ENCODE data around the gene LAMA4. TPM values are rescaled to one million over a fixed set of nuclear protein-coding genes. Genes with fewer than 3 reads are reported as not detected.

LAMA4 gene
- total RNA-seq, 1 donor from 2014 or later: 1.1 TPM

DNA sequence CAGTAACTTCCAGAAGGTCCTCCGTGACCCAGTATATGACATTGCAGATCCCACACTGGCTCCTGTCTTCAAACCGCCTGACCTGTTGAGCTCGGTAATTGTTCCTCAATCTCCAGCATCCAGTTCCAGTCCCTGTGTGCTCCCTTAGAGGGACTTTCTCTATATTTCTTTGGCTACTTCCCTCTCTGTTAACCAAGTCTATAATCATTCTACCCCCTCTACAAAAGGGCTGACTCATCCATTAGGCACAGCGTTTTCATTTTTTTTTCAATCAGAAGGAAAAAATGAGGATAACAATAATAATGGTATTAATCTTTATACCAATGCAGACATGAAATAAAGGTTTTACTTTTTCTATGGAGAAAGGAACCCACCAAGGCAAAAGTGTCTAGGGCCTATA, 97.7 kb downstream of the LAMA4 start:
- Mint-ChIP-seq H3K27ac (no peak overlapping the region), H3K27me3 (peaks cover 3% of the 10 kb centered on the region), H3K4me1 (ENCODE audit: low read depth) (peaks cover 9% of the 10 kb centered on the region)

DNA sequence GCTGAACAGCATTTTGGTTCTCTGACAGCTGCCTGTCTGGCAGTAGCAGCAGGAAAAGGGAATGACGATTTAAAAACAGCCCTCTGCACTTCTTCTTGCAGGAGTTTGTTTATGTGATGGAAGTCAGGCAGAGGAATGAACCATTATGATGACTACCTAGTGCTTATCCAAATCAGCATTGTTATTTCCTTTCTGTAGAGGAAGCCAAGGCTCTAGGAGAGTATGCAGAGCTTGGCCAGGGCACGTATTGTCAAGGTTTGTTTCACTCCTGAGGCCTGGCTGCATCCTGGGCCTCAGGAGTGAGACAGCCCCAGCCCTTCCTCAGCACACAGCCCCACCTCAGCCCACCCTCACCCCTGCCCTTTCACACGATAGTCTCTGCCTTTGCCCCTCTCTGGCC, 98.5 kb downstream of the LAMA4 start:
- no peak overlapping the region for H3K27ac Mint-ChIP-seq
- H3K4me3 Mint-ChIP-seq (ENCODE audit: low read depth): no peak overlapping the region
- peaks cover 9% of the 10 kb centered on the region for H3K4me1 Mint-ChIP-seq (ENCODE audit: low read depth)
- peaks cover 3% of the 10 kb centered on the region for H3K27me3 Mint-ChIP-seq
- no peaks in the 10 kb centered on the region for H3K36me3 Mint-ChIP-seq (ENCODE audit: insufficient read depth)
- DNase-seq (ENCODE audit: low spot score, unreplicated experiment): no peak
- TF ChIP-seq, protein P1, sequence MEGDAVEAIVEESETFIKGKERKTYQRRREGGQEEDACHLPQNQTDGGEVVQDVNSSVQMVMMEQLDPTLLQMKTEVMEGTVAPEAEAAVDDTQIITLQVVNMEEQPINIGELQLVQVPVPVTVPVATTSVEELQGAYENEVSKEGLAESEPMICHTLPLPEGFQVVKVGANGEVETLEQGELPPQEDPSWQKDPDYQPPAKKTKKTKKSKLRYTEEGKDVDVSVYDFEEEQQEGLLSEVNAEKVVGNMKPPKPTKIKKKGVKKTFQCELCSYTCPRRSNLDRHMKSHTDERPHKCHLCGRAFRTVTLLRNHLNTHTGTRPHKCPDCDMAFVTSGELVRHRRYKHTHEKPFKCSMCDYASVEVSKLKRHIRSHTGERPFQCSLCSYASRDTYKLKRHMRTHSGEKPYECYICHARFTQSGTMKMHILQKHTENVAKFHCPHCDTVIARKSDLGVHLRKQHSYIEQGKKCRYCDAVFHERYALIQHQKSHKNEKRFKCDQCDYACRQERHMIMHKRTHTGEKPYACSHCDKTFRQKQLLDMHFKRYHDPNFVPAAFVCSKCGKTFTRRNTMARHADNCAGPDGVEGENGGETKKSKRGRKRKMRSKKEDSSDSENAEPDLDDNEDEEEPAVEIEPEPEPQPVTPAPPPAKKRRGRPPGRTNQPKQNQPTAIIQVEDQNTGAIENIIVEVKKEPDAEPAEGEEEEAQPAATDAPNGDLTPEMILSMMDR (IDR thresholded peaks at IDR 0.05; ENCODE audit: unreplicated experiment): no peak
- H3K9me3 Mint-ChIP-seq (ENCODE audit: low read depth): no peaks in the 10 kb centered on the region

More for the DNA sequence above, 97.7 kb downstream of the LAMA4 start:
- no peak overlapping the region for H3K4me3 Mint-ChIP-seq (ENCODE audit: low read depth)
- H3K36me3 Mint-ChIP-seq (ENCODE audit: insufficient read depth): no peaks in the 10 kb centered on the region
- no peak for DNase-seq (ENCODE audit: low spot score, unreplicated experiment)
- no peaks in the 10 kb centered on the region for H3K9me3 Mint-ChIP-seq (ENCODE audit: low read depth)
- TF ChIP-seq, protein P1 (IDR thresholded peaks at IDR 0.05; ENCODE audit: unreplicated experiment): no peak

DNA sequence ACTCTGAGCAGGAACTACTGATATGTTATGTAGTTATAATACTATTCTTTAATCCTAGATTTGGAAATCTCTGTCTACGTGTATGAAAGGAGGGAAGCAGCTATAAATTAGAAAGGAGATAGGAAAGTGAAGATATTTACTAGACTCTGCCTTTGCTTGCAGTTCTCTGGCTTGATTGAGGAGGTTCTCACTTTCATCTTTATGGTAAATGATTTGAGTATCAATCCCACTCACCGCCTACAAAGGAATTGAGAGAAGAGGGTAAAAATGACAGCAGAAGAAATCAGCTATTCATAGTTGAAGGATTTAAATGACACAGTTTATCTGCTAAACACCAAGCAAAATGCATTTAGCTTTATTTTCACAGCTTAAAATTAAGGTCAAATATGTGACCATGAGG, 99.7 kb downstream of the LAMA4 start:
- H3K27ac Mint-ChIP-seq: no peak overlapping the region
- peaks cover 3% of the 10 kb centered on the region for H3K27me3 Mint-ChIP-seq
- no peak overlapping the region for H3K4me3 Mint-ChIP-seq (ENCODE audit: low read depth)
- no peaks in the 10 kb centered on the region for H3K36me3 Mint-ChIP-seq (ENCODE audit: insufficient read depth)
- DNase-seq (ENCODE audit: low spot score, unreplicated experiment): no peak
- no peaks in the 10 kb centered on the region for H3K9me3 Mint-ChIP-seq (ENCODE audit: low read depth)
- H3K4me1 Mint-ChIP-seq (ENCODE audit: low read depth): peaks cover 9% of the 10 kb centered on the region
- TF ChIP-seq, protein P1 (IDR thresholded peaks at IDR 0.05; ENCODE audit: unreplicated experiment): no peak

DNA sequence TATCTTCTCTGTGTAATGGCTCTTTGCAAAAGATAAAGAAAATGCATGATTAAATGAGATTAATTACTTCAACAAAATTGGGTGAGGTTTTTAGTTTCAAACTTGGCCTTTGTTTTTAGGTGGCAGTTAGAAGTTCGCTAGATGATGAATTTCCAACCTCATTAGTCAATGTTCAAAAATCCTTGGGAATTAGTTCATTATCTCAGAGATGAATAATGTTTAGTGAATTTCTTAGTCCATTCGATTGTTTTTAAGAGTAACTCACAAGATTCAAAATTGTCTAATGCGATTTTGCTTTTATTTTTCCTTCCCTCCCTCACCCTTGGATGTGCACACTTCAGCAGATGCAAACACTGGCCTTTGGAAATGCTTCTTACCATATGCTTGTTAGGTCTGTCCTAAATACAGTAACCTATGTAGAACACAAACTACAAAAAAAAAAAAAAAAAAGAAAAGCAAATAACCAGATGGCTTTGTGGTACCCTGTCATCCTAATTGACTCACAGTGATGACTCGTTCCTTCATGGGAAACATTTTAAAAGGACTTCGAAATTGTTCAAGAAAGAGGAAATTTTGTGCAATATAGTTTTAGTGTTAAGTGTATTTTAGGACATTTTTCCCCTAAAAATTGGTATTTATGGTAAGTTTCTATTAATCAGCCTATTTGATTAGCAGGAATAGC, 100.3 kb downstream of the LAMA4 start:
- Mint-ChIP-seq H3K27ac (no peak overlapping the region), H3K36me3 (ENCODE audit: insufficient read depth) (no peaks in the 10 kb centered on the region), H3K4me1 (ENCODE audit: low read depth) (peaks cover 9% of the 10 kb centered on the region), H3K9me3 (ENCODE audit: low read depth) (no peaks in the 10 kb centered on the region), H3K27me3 (peaks cover under 1% of the 10 kb centered on the region), H3K4me3 (ENCODE audit: low read depth) (no peak overlapping the region)
- TF ChIP-seq, protein P1 (IDR thresholded peaks at IDR 0.05; ENCODE audit: unreplicated experiment): no peak
- no peak for DNase-seq (ENCODE audit: low spot score, unreplicated experiment)

DNA sequence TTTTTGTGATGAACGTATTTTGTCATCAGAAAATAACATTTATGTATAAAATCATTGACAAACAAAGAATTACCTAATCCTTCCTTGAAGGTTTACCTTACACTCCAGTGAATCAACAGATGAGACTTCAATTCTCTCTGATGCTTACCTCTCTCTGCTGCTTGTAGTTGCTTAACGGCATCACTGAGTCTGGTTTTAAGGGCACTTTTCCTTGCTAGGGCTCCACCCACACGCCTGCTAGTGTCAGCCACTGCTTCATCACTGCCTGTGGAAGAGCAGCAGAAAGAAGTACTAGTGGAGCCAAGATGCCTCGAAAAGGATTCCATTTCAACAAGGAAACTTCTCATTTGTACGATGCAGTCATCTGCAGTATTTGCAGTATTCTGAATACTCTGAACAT, 104.0 kb downstream of the LAMA4 start:
- peaks cover 9% of the 10 kb centered on the region for H3K4me1 Mint-ChIP-seq (ENCODE audit: low read depth)
- no peaks in the 10 kb centered on the region for H3K36me3 Mint-ChIP-seq (ENCODE audit: insufficient read depth)
- DNase-seq (ENCODE audit: low spot score, unreplicated experiment): no peak
- H3K9me3 Mint-ChIP-seq (ENCODE audit: low read depth): no peaks in the 10 kb centered on the region
- H3K4me3 Mint-ChIP-seq (ENCODE audit: low read depth): no peak overlapping the region
- no peak overlapping the region for H3K27ac Mint-ChIP-seq
- TF ChIP-seq, protein P1 (IDR thresholded peaks at IDR 0.05; ENCODE audit: unreplicated experiment): no peak
- H3K27me3 Mint-ChIP-seq: no peaks in the 10 kb centered on the region

Data from progenitor cell of endocrine pancreas (in vitro differentiated cells).